VCaP (cell line): ENCODE results near the gene IL19.

Experiments used
- H3K27ac ChIP-seq: fragments of 450-650 bp; 2 replicates; pipeline ENCODE4 v1.5.1; 2017
- TF ChIP-seq, protein P1 (sequence below): fragments of 450-650 bp; conservative IDR thresholded peaks from 2 replicates; pipeline ENCODE4 v1.5.1; 2017; ENCODE audit warnings: mild to moderate bottlenecking, moderate library complexity

IL19 gene

DNA sequence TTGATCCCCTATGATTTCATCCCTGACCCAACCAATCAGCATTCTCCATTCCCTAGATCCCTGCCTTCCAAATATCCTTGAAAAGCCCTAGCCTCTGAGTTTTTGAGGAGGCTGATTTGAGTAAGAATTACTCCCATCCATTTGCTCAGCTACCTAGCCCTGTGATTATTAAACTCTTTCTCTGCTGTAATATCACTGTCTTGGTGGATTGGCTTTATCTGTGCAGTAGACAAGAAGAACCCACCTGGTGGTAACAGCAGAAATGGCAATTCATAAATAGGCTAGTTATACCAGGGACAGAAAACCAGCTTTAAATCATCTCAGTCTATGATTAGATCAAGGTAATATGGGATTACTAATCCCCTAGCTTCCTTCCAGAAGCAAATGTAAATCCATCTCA, 107.9 kb downstream of the IL19 start:
- TF ChIP-seq, protein P1, sequence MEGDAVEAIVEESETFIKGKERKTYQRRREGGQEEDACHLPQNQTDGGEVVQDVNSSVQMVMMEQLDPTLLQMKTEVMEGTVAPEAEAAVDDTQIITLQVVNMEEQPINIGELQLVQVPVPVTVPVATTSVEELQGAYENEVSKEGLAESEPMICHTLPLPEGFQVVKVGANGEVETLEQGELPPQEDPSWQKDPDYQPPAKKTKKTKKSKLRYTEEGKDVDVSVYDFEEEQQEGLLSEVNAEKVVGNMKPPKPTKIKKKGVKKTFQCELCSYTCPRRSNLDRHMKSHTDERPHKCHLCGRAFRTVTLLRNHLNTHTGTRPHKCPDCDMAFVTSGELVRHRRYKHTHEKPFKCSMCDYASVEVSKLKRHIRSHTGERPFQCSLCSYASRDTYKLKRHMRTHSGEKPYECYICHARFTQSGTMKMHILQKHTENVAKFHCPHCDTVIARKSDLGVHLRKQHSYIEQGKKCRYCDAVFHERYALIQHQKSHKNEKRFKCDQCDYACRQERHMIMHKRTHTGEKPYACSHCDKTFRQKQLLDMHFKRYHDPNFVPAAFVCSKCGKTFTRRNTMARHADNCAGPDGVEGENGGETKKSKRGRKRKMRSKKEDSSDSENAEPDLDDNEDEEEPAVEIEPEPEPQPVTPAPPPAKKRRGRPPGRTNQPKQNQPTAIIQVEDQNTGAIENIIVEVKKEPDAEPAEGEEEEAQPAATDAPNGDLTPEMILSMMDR = no peak
- no peak overlapping the region for H3K27ac ChIP-seq

DNA sequence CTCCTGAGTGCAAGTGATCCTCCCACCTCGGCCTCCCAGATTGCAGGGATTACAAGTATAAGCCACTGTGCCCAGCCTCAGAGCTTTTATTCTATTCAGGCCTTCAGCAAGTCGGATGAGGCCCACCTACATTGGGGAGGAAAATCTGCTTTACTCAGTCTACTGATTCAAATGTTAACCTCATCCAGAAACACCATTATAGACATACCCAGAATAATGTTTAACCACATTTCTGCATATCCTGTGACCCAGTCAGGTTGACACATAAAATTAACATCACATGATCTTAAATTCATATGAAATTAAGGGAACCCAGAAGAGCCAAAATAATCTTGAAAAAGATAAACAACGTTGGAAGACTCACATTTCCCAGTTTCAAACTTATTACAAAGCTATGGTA, 109.7 kb downstream of the IL19 start:
- TF ChIP-seq, protein P1 = no peak

DNA sequence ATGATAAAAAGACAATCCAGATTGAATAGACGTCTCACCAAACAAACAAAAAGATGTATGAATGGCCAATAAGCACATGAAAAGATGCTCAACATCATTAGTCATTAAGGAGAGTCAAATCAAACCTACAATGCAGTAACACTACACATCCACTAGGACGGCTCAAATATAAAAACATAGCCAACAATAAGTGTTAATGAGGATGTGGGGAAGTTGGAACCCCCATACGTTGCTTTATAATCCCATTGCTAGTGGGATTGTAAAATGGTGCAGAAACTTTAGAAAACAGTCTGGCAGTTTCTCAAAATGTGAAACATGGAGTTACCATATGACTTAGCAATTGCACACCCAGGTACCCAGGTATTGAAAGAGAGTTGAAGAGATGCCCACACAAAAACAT, 112.0 kb downstream of the IL19 start:
- H3K27ac ChIP-seq = no peak overlapping the region
- TF ChIP-seq, protein P1 = no peak

More for the DNA sequence above, 109.7 kb downstream of the IL19 start:
- no peak overlapping the region for H3K27ac ChIP-seq

DNA sequence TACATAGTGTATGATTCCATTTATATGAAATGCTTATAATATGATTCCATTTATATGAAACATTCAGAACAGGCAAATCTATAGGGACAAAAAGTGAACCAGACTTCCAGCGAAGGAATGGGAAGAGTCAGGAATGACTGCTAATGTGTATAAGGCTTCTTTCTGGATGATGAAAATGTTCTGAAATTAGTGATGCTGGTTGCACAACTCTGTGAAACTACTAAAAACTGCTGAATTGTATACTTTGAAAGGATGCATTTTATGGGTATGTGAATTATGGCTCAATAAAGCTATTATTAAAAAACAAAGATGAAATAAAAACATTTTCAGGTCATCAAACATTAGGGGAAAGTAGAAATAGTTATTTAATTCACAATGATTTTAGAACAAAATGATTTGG, 112.6 kb downstream of the IL19 start:
- H3K27ac ChIP-seq = no peak overlapping the region
- TF ChIP-seq, protein P1 = no peak

DNA sequence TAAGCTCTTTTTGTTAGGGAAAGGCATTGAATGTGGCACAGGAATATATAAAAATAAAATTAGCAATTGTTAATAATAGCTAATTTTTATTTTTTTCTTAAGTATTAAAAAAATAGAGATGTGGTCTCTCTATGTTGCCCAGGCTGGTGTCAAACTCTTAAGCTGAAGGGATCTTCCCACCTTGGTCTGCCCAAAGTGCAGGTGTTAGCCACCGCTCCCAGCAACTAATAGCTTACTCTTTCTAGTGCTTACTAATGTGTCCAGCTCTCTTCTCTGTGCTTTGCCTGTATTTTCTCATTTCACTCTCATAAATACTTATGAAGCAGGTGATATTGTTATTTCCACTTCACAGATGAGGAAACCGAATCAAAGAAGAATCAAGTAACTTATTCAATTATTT, 113.3 kb downstream of the IL19 start:
- TF ChIP-seq, protein P1 = no peak

DNA sequence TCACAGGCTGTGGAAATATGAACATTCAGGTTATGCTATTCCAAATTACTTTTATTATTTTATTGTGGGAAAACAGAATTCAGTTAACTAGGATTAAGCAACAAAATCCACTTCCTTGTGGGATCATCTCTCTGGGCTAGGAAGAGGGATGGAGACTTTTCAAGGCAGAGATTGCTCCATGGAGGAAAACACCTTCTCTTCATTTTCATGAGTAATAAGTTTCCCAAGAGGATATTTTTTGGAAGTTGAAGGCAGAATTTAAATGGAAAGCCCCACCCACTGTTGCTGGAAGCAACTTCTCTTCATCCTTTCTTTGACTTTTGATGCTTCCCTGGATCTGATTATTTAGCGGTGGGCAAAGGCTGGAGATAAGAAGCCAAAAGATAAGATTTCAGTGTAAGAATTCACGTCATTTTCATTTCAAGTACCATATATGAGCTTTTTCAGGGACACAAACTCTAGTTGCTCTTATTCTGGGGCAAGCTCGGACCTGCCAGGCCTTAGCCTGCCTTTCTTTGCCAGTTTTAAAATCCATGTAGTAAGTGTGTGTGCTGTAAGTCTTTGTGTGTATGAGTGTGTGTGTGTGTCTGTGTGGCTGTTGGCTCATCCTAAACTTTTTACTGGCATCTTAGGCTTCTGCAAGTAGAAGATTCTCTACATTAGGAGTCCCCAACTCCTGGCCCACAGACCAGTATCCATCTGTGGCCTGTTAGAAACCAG, 114.9 kb downstream of the IL19 start:
- TF ChIP-seq, protein P1 = no peak
- no peak overlapping the region for H3K27ac ChIP-seq

More for the DNA sequence above, 113.3 kb downstream of the IL19 start:
- no peak overlapping the region for H3K27ac ChIP-seq

DNA sequence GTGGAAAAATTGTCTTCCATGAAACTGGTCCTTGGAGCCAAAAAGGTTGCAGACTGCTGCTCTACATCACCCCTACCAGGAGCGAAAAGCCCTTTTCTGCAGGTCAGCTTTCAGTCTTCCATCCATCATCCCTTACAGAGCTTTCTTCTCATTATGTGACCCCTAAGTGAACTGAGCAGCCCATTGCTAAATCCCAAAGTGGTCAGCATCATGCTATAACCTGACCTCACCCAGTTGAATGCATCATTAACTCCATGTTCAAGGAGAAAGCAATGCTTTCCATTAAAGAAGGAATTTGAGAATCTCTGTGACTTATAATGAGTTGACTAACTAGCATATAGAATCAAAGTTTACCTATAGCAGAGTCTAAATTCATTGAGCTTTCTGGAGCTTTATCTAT, 116.3 kb downstream of the IL19 start:
- H3K27ac ChIP-seq = no peak overlapping the region
- TF ChIP-seq, protein P1 = no peak
